Renal pelvis (tissue), 3 donors: ENCODE results near the gene DHDDS. TPM values are rescaled to one million over a fixed set of nuclear protein-coding genes. Genes with fewer than 3 reads are reported as not detected.

Experiments used
- polyA plus RNA-seq, 3 donors: library from polyadenylated mRNA; unstranded; fragments of 120-200 nt; gene quantifications; one replicate each; pipeline ENCODE4 v1.2.1, GENCODE V29; 2013; ENCODE audit not compliant: insufficient read length in 3 of 3

Gene DHDDS
- polyA plus RNA-seq, 3 donors = 34.5 to 45.6 (median 42.7) TPM

Other genes starting within 250 kb of the DHDDS start
- under 1 TPM in 2 of 3 donors, not detected in 1; 0.14 TPM for gene CATSPER4, start 241.7 kb upstream of the DHDDS start, polyA plus RNA-seq
- gene CEP85, start 198.1 kb upstream of the DHDDS start, polyA plus RNA-seq = 10 to 100 TPM; 16.2 to 22.5 (median 20.9) TPM
- gene SH3BGRL3, start 152.2 kb upstream of the DHDDS start, polyA plus RNA-seq = 100 to 1,000 TPM in 1 of 3 donors, 10 to 100 TPM in 2; 85.2 to 120 (median 92.9) TPM
- gene UBXN11, start 125.7 kb upstream of the DHDDS start, polyA plus RNA-seq = 10 to 100 TPM; 44.3 to 52.2 (median 51.7) TPM
- 1 to 10 TPM; 3.3 to 6.7 (median 4.7) TPM for gene CD52, start 114.4 kb upstream of the DHDDS start, polyA plus RNA-seq
- gene CRYBG2, start 78.2 kb upstream of the DHDDS start, polyA plus RNA-seq = 1 to 10 TPM in 1 of 3 donors, under 1 TPM in 2; 0.61 to 1.6 (median 0.83) TPM
- gene ZNF683, start 59.6 kb upstream of the DHDDS start, polyA plus RNA-seq = under 1 TPM in 1 of 3 donors, not detected in 2; 0.14 TPM
- gene LIN28A, start 21.5 kb upstream of the DHDDS start, polyA plus RNA-seq = under 1 TPM; 0.04 to 0.12 (median 0.09) TPM
- 1,000 to 10,000 TPM; 1,074 to 1,211 (median 1,107) TPM for gene HMGN2, start 40.1 kb downstream of the DHDDS start, polyA plus RNA-seq
- gene RPS6KA1, start 97.4 kb downstream of the DHDDS start, polyA plus RNA-seq = 10 to 100 TPM; 21.2 to 24.5 (median 22.2) TPM